Activated naive CD8-positive, alpha-beta T cell treated with anti-CD3 and anti-CD28 coated beads for 36 hours (primary cell): ENCODE data around the gene COG8. TPM values are rescaled to one million over a fixed set of nuclear protein-coding genes. Genes with fewer than 3 reads are reported as not detected.

Experiments
- DNase-seq: peaks from one replicate; pipeline ENCODE4 v3.0.0; 2021
- H3K27ac Mint-ChIP-seq: one replicate; pipeline ENCODE4 v1.8.0; 2022; ENCODE audit warnings: mild to moderate bottlenecking, moderate library complexity, mixed read lengths
- H3K27me3 Mint-ChIP-seq: one replicate; pipeline ENCODE4 v1.8.0; 2022; ENCODE audit warnings: mild to moderate bottlenecking, mixed read lengths
- H3K36me3 Mint-ChIP-seq: one replicate; pipeline ENCODE4 v1.8.0; 2021; ENCODE audit warnings: mild to moderate bottlenecking, mixed read lengths
- H3K4me1 Mint-ChIP-seq: one replicate; pipeline ENCODE4 v1.8.0; 2021; ENCODE audit warnings: mixed read lengths
- H3K4me3 Mint-ChIP-seq: one replicate; pipeline ENCODE4 v1.8.0; 2022; ENCODE audit warnings: mild to moderate bottlenecking, moderate library complexity, mixed read lengths
- H3K9me3 Mint-ChIP-seq: one replicate; pipeline ENCODE4 v1.8.0; 2022; ENCODE audit warnings: mixed read lengths
- total RNA-seq, 2 experiments: library from RNA; stranded (reverse); gene quantifications; one replicate each; pipeline ENCODE4 v1.2.3, GENCODE V29; 2021

COG8 gene
- total RNA-seq, 2 experiments from 2014 or later, result 30.2 to 31.8 TPM

DNA sequence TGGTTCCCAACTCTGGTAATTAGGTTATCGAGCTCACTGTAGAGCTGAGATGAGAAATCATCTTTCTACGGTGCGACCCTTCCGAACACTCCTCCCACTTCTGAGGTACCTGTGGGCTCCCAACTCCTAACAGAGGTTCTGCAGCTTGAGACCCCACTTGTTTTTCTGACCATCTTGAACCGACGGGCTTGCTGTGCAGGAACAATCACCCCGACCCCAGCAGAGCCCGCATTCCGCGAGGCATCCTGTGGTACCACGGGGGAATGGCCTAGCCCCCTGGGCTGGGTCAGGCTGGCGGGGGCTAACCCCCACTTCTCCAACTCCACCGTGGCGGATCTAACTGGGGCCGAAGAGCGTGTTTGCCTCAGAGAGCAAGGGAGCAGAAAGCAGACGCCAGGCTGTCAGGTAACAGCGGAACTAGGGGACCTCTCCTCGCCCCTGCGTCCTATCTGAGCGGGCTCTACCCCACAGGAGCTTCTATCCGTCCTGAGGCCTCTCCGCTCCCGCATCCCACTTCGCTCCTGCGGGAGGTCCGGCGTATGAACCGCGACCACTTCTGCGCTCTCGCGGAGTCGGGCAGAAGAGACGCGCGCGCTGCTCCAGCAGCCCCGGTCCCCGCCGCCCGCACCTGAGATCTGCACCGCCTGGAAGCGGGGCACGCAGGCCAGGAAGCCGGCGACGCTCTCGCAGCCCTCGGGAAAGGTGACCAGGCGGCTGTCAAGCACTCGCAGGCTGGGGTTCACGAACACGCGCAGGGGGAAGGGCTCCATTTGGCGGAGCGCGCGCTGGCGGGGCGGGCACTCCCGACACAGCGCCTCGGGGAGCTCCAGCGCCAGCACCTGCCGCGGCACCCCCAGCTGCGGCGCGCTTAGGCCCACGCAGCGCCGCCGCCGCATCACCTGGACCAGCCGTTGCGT is 9.7 kb downstream of the COG8 start:
- Mint-ChIP-seq H3K36me3 (peaks cover 45% of the 10 kb centered on the region), H3K9me3 (no peaks in the 10 kb centered on the region), H3K4me3 (peak overlapping the region; percentile 88), H3K27ac (peak overlapping the region; percentile 79), H3K4me1 (peaks cover 40% of the 10 kb centered on the region), H3K27me3 (no peaks in the 10 kb centered on the region)
- DNase-seq, result peak; percentile 61

DNA sequence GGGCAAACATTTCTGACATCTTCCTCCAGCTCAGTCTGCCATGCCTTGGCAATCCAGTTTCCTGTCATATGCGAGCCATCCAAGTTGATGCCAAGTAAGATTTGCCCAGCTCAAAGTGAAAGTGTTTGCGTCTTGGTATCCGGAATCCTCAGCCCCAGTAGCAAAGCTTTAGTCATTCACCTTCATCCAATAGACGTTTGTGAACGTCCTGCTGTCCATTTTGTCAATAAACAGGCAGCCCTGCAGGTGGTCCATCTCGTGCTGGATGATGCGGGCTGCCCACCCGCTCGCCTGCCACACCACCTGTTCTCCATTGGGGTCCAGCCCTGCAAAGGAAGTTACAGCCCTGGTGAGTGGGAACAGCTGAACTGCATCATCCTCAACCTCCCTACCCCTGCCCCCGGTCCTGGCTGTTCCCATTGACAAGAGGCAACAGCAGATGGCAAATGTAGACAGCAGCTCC is 10.5 kb downstream of the COG8 start:
- DNase-seq, result no peak
- Mint-ChIP-seq H3K9me3 (no peaks in the 10 kb centered on the region), H3K36me3 (peaks cover 46% of the 10 kb centered on the region), H3K4me1 (peaks cover 44% of the 10 kb centered on the region), H3K27ac (peak overlapping the region; percentile 79), H3K27me3 (no peaks in the 10 kb centered on the region), H3K4me3 (peak overlapping the region; percentile 88)

- H3K9me3 Mint-ChIP-seq, result no peaks in the 10 kb centered on the region
- H3K36me3 Mint-ChIP-seq, result peaks cover 46% of the 10 kb centered on the region
- H3K27me3 Mint-ChIP-seq, result no peaks in the 10 kb centered on the region
- peak overlapping the region; percentile 36 for H3K4me3 Mint-ChIP-seq
- H3K4me1 Mint-ChIP-seq, result peaks cover 44% of the 10 kb centered on the region
- H3K27ac Mint-ChIP-seq, result peak overlapping the region; percentile 16
- no peak for DNase-seq
Observed at GRCh38 chr16:69327585-69328310, 11.6 kb downstream of the COG8 start.

- Mint-ChIP-seq H3K4me3 (peak overlapping the region; percentile 36), H3K27me3 (no peaks in the 10 kb centered on the region), H3K9me3 (no peaks in the 10 kb centered on the region), H3K4me1 (peaks cover 46% of the 10 kb centered on the region), H3K36me3 (peaks cover 57% of the 10 kb centered on the region), H3K27ac (peak overlapping the region; percentile 16)
- no peak for DNase-seq
Observed at GRCh38 chr16:69326172-69326873, 13.0 kb downstream of the COG8 start.

DNA sequence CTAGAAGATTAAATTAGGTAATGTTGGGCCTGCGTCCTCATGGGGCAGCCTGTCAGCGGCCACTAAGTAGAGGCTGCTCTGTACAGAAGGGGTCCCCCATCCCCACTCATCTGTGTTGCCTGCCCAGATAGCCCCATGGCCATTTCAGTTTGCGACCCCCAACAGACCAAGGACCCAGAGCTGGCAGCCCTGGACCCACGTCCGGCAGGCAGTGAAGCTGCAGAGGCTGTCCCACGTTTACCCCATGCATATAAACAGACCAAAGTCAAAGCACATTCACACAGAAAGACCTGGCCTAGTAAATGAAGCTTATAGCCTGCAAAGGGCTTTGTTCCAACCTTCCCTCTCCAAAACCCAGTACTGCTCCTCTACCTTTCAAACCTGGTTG is 13.6 kb downstream of the COG8 start:
- H3K4me1 Mint-ChIP-seq, result peaks cover 45% of the 10 kb centered on the region
- no peaks in the 10 kb centered on the region for H3K9me3 Mint-ChIP-seq
- H3K27ac Mint-ChIP-seq, result no peak overlapping the region
- H3K27me3 Mint-ChIP-seq, result no peaks in the 10 kb centered on the region
- peak overlapping the region; percentile 36 for H3K4me3 Mint-ChIP-seq
- peaks cover 58% of the 10 kb centered on the region for H3K36me3 Mint-ChIP-seq
- no peak for DNase-seq

DNA sequence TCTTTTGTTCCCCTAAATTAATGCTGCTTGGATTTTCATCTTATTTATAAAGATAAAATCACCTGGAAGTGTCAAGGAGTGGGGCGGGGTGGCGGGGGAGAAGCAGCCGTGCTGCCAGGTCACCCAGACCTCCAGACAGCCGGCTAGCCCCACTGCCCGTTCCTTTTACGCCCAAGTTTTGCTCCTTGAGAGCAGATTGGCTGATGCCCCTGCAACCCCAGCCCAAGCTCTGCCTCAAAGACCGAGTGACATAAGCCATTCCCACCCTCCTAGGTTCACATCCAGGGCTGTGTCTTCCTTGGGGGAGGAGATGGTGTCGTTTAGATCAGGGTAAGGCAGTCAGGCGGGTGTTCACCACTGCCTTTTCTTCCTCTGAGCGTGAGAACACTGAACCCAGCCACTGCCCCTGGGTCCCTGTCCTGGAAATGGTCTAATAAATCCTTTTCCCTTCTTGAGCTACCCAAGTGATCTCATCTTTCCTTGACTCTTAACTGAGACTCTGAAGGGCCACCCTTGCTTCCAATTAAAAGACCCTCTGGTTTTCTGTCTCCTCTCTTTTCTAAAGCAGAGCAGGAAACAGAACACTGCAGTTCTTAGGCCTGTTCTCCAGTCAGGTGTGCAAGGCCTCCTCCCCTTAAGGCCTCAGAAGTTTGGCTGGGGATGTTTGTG is 14.6 kb downstream of the COG8 start:
- peaks cover 57% of the 10 kb centered on the region for H3K36me3 Mint-ChIP-seq
- H3K9me3 Mint-ChIP-seq, result no peaks in the 10 kb centered on the region
- peak overlapping the region; percentile 63 for H3K27ac Mint-ChIP-seq
- no peak for DNase-seq
- H3K4me1 Mint-ChIP-seq, result peaks cover 44% of the 10 kb centered on the region
- H3K27me3 Mint-ChIP-seq, result no peaks in the 10 kb centered on the region
- no peak overlapping the region for H3K4me3 Mint-ChIP-seq

GRCh38 chr16:69324013-69324531 is 15.3 kb downstream of the COG8 start:
- no peak overlapping the region for H3K27ac Mint-ChIP-seq
- no peaks in the 10 kb centered on the region for H3K27me3 Mint-ChIP-seq
- peaks cover 41% of the 10 kb centered on the region for H3K4me1 Mint-ChIP-seq
- no peak overlapping the region for H3K4me3 Mint-ChIP-seq
- H3K9me3 Mint-ChIP-seq, result no peaks in the 10 kb centered on the region
- DNase-seq, result no peak
- H3K36me3 Mint-ChIP-seq, result peaks cover 56% of the 10 kb centered on the region

GRCh38 chr16:69323415-69323814 is 15.9 kb downstream of the COG8 start:
- H3K27ac Mint-ChIP-seq, result no peak overlapping the region
- H3K4me3 Mint-ChIP-seq, result no peak overlapping the region
- peaks cover 50% of the 10 kb centered on the region for H3K36me3 Mint-ChIP-seq
- H3K4me1 Mint-ChIP-seq, result peaks cover 34% of the 10 kb centered on the region
- no peaks in the 10 kb centered on the region for H3K27me3 Mint-ChIP-seq
- no peak for DNase-seq
- H3K9me3 Mint-ChIP-seq, result no peaks in the 10 kb centered on the region

GRCh38 chr16:69322343-69322742 is 17.0 kb downstream of the COG8 start:
- peaks cover 44% of the 10 kb centered on the region for H3K36me3 Mint-ChIP-seq
- no peaks in the 10 kb centered on the region for H3K9me3 Mint-ChIP-seq
- no peak overlapping the region for H3K4me3 Mint-ChIP-seq
- H3K27me3 Mint-ChIP-seq, result no peaks in the 10 kb centered on the region
- no peak for DNase-seq
- H3K4me1 Mint-ChIP-seq, result peaks cover 28% of the 10 kb centered on the region
- H3K27ac Mint-ChIP-seq, result peak overlapping the region; percentile 45

DNA sequence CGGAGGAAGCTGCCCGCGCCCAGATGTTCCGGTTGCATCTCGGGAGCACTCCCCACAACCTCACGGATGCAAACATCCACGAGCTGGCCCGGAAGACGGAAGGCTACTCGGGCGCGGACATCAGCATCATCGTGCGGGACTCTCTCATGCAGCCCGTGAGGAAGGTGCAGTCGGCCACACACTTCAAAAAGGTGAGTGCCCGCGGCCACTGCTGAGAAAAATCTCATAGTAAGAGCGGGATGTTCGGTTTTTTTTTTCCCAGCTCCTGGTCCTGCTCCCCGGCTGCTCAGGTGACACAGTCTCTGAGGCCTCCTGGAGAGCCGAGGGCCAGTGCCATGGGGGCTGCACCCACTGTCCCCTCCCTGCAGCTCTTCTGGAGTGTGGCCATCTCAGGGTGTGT is 18.3 kb downstream of the COG8 start:
- H3K36me3 Mint-ChIP-seq, result peaks cover 36% of the 10 kb centered on the region
- H3K27me3 Mint-ChIP-seq, result no peaks in the 10 kb centered on the region
- peaks cover 15% of the 10 kb centered on the region for H3K4me1 Mint-ChIP-seq
- H3K9me3 Mint-ChIP-seq, result no peaks in the 10 kb centered on the region
- H3K4me3 Mint-ChIP-seq, result no peak overlapping the region
- H3K27ac Mint-ChIP-seq, result no peak overlapping the region
- DNase-seq, result no peak

DNA sequence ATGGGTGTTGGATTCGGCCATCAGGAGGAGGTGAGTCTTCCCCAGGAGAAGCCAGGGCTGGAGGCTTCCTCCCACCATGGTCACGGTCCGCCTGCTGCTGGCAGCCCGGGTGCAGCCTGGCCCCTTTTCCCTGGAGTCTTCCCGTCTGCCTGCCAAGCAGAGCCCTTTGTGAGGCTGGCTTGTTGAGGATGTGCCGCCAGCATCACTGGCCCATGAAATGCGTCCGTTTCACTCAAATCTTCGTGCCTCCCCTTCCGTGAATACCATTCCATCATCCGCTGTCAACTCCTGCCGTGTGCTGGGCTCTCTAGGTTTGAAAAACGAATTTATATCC is 18.7 kb downstream of the COG8 start:
- no peak for DNase-seq
- peaks cover 32% of the 10 kb centered on the region for H3K36me3 Mint-ChIP-seq
- no peak overlapping the region for H3K4me3 Mint-ChIP-seq
- H3K4me1 Mint-ChIP-seq, result peaks cover 11% of the 10 kb centered on the region
- H3K27ac Mint-ChIP-seq, result no peak overlapping the region
- H3K9me3 Mint-ChIP-seq, result no peaks in the 10 kb centered on the region
- no peaks in the 10 kb centered on the region for H3K27me3 Mint-ChIP-seq

DNA sequence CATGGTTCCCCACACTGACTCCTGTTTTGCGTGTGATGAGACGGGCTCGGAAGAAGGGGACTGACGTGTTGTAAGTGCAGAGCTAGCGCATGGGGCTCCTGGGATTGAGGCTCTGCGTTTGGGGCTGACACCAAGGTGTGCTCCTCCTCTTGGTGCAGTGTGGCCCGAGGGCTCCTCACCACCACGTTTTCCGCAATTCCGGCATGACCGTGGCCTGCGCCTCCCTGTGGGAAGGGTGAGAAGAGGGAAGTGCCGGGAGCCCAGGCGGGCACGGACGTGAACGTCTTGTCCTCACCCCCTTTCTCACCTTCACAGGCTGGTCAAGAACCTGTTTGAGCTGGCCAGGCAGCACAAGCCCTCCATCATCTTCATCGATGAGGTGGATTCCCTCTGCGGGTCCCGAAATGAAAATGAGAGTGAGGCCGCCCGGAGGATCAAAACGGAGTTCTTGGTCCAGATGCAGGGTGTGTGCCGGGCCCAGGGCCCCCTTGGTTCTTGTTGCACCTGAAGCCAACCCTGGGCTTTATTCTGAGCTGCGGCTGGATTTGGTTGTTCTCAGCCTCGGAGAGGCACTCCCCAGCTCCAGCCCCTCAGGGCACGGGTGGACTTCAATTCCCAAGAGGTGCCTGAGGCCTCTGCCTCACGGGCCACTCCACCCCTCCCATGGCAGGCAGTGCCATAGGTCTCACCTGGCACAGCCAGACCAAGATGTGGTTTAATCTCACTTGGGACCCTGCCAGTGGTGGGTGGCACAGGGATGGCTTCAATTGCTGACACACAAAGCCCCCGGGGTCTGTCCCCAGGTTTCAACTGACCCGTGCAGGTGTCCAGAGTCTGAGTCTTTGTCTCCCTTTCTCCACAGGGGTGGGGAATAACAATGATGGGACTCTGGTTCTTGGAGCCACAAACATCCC is 19.3 kb downstream of the COG8 start:
- Mint-ChIP-seq H3K27me3 (no peaks in the 10 kb centered on the region), H3K9me3 (no peaks in the 10 kb centered on the region), H3K4me1 (peaks cover 10% of the 10 kb centered on the region), H3K27ac (no peak overlapping the region), H3K4me3 (no peak overlapping the region), H3K36me3 (peaks cover 27% of the 10 kb centered on the region)
- no peak for DNase-seq

DNA sequence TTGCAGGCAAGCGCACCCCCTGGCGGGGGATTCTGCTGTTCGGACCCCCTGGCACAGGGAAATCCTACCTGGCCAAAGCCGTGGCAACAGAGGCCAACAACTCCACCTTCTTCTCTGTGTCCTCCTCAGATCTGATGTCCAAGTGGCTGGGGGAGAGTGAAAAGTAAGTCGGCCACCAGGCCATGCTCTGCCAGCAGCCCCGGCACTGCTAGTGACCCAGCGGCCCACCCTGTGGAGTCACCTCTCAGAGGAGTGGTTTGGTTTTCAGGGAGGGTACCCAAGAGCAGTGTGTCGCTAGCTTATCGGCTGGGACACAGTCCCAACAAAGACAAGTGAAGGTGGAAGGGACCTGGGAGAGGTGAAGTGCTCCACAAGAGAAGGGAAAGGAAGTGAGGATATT is 20.0 kb downstream of the COG8 start:
- Mint-ChIP-seq H3K36me3 (peaks cover 23% of the 10 kb centered on the region), H3K9me3 (no peaks in the 10 kb centered on the region), H3K4me3 (no peak overlapping the region), H3K27me3 (no peaks in the 10 kb centered on the region), H3K4me1 (peaks cover 3% of the 10 kb centered on the region), H3K27ac (no peak overlapping the region)
- no peak for DNase-seq

GRCh38 chr16:69318911-69319289 is 20.5 kb downstream of the COG8 start:
- Mint-ChIP-seq H3K9me3 (no peaks in the 10 kb centered on the region), H3K4me3 (no peak overlapping the region), H3K4me1 (peaks cover 1% of the 10 kb centered on the region), H3K36me3 (peaks cover 24% of the 10 kb centered on the region), H3K27ac (no peak overlapping the region), H3K27me3 (no peaks in the 10 kb centered on the region)
- DNase-seq, result no peak
